Measurements from ENCODE around the gene CCR7.

- TF ChIP-seq CTCF (conservative IDR thresholded peaks at IDR 0.05) (no peak), ZFX (IDR thresholded peaks at IDR 0.05) (no peak)
These were observed 49.7 kb downstream of the CCR7 start for GRCh38 chr17:40515491-40516041.
